Glutamatergic neuron (in vitro differentiated cells): Measurements from ENCODE around the gene SOCS2. TPM values are rescaled to one million over a fixed set of nuclear protein-coding genes. Genes with fewer than 3 reads are reported as not detected.

ENCODE experiments used
- DNase-seq: peaks from one replicate; pipeline ENCODE4 v3.0.0; 2022
- H3K27ac Mint-ChIP-seq: one replicate; pipeline ENCODE4 v1.8.0; 2020; ENCODE audit warnings: mild to moderate bottlenecking, mixed read lengths, inconsistent platforms; ENCODE audit not compliant: unreplicated experiment
- H3K27me3 Mint-ChIP-seq: one replicate; pipeline ENCODE4 v1.8.0; 2020; ENCODE audit warnings: mild to moderate bottlenecking, moderate library complexity, mixed read lengths, inconsistent platforms; ENCODE audit not compliant: unreplicated experiment
- H3K36me3 Mint-ChIP-seq: one replicate; pipeline ENCODE4 v1.8.0; 2020; ENCODE audit warnings: mild to moderate bottlenecking, mixed read lengths, inconsistent platforms; ENCODE audit not compliant: unreplicated experiment
- H3K4me1 Mint-ChIP-seq: one replicate; pipeline ENCODE4 v1.8.0; 2020; ENCODE audit warnings: mild to moderate bottlenecking, low read depth, mixed read lengths, inconsistent platforms; ENCODE audit not compliant: unreplicated experiment
- H3K4me3 Mint-ChIP-seq: one replicate; pipeline ENCODE4 v1.8.0; 2020; ENCODE audit warnings: mild to moderate bottlenecking, mixed read lengths, inconsistent platforms; ENCODE audit not compliant: unreplicated experiment
- H3K9me3 Mint-ChIP-seq: one replicate; pipeline ENCODE4 v1.8.0; 2020; ENCODE audit warnings: mild to moderate bottlenecking, moderate library complexity, mixed read lengths, inconsistent platforms; ENCODE audit not compliant: unreplicated experiment
- CTCF ChIP-seq: fragments of 200-600 bp; sonication (generic); IDR thresholded peaks from one replicate; pipeline ENCODE4 v1.5.0; 2021; ENCODE audit not compliant: partially characterized antibody, unreplicated experiment
- total RNA-seq: library from RNA; stranded (reverse); fragmentation: NEBNext Ultra II Directional; extraction: Animal tissue kit (Norgen Biotek cat#: 25700); gene quantifications from one replicate; pipeline ENCODE4 v1.2.1, GENCODE V29; 2021; ENCODE audit not compliant: unreplicated experiment

SOCS2 gene
- total RNA-seq, 1 donor from 2014 or later: 36.6 TPM

- H3K9me3 Mint-ChIP-seq: no peaks in the 10 kb centered on the region
- peaks cover 4% of the 10 kb centered on the region for H3K4me1 Mint-ChIP-seq
- no peak for TF ChIP-seq CTCF
- no peak for DNase-seq
- no peak overlapping the region for H3K27ac Mint-ChIP-seq
- H3K4me3 Mint-ChIP-seq: no peak overlapping the region
- no peaks in the 10 kb centered on the region for H3K27me3 Mint-ChIP-seq
- no peaks in the 10 kb centered on the region for H3K36me3 Mint-ChIP-seq
These were observed 29.1 kb downstream of the SOCS2 start for GRCh38 chr12:93601591-93601990.

GRCh38 chr12:93602897-93603668 is 30.6 kb downstream of the SOCS2 start:
- H3K27ac Mint-ChIP-seq: no peak overlapping the region
- DNase-seq: no peak
- H3K4me3 Mint-ChIP-seq: no peak overlapping the region
- no peaks in the 10 kb centered on the region for H3K36me3 Mint-ChIP-seq
- peaks cover 4% of the 10 kb centered on the region for H3K4me1 Mint-ChIP-seq
- H3K9me3 Mint-ChIP-seq: no peaks in the 10 kb centered on the region
- TF ChIP-seq CTCF: no peak
- H3K27me3 Mint-ChIP-seq: no peaks in the 10 kb centered on the region

GRCh38 chr12:93603762-93604161 is 31.3 kb downstream of the SOCS2 start:
- Mint-ChIP-seq H3K4me1 (peaks cover 4% of the 10 kb centered on the region), H3K36me3 (no peaks in the 10 kb centered on the region), H3K4me3 (no peak overlapping the region), H3K27ac (no peak overlapping the region), H3K9me3 (no peaks in the 10 kb centered on the region), H3K27me3 (no peaks in the 10 kb centered on the region)
- no peak for DNase-seq
- TF ChIP-seq CTCF: no peak

GRCh38 chr12:93608313-93608712 is 35.8 kb downstream of the SOCS2 start:
- DNase-seq: no peak
- Mint-ChIP-seq H3K27me3 (no peaks in the 10 kb centered on the region), H3K4me1 (peaks cover 4% of the 10 kb centered on the region), H3K9me3 (no peaks in the 10 kb centered on the region), H3K36me3 (no peaks in the 10 kb centered on the region), H3K27ac (no peak overlapping the region), H3K4me3 (no peak overlapping the region)
- no peak for TF ChIP-seq CTCF

- H3K4me3 Mint-ChIP-seq: no peak overlapping the region
- no peaks in the 10 kb centered on the region for H3K9me3 Mint-ChIP-seq
- DNase-seq: no peak
- peaks cover 4% of the 10 kb centered on the region for H3K4me1 Mint-ChIP-seq
- TF ChIP-seq CTCF: no peak
- H3K27me3 Mint-ChIP-seq: no peaks in the 10 kb centered on the region
- no peak overlapping the region for H3K27ac Mint-ChIP-seq
- H3K36me3 Mint-ChIP-seq: no peaks in the 10 kb centered on the region
These were observed 37.1 kb downstream of the SOCS2 start for GRCh38 chr12:93609281-93610192.
